GM18526 (cell line): ENCODE measurements around the gene FAM117B.

Experiments used
- POLR2A ChIP-seq: IDR thresholded peaks from 3 replicates; pipeline ENCODE4 v1.6.1; 2011; ENCODE audit not compliant: insufficient read length; ENCODE audit errors: extremely low read depth

The FAM117B gene

DNA sequence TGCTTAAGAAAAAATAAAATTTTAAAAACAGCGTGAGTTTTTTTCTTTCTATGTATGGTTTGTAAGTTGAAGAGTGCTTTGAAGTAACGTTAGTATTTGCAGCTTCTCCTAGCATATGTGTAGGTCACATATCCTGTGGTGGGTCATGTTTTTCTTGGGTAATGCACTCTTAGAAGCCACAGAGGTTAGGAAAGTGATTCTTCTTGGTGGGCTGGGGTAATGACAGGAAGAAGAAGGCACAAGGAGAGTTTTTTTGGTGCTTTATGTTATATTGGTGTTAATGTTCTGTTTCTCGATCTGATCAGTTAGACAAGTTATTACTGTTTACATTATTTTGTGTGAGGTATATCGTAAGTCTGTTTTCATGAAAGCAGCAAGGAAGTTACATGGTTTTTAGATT is 127.8 kb downstream of the FAM117B start:
- TF ChIP-seq POLR2A = no peak

DNA sequence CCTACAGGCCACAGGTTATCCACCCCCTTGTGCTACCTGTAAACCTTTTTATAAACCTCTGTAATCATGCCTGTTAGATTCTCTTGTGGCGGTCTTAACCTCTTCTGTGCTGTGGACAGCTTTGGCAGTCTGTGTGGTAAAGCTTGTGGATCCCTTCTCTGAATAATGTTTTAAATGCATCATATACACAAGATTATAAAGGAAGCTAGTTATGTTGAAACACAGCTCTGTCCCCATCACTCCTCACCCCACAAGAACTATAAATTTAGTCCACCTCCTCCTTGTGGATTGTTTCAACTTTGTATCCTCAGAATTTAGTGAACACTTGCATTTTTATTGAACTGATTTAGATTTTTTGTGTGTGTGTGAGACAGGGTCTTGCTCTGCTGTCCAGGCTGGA is 129.1 kb downstream of the FAM117B start:
- TF ChIP-seq POLR2A = no peak

DNA sequence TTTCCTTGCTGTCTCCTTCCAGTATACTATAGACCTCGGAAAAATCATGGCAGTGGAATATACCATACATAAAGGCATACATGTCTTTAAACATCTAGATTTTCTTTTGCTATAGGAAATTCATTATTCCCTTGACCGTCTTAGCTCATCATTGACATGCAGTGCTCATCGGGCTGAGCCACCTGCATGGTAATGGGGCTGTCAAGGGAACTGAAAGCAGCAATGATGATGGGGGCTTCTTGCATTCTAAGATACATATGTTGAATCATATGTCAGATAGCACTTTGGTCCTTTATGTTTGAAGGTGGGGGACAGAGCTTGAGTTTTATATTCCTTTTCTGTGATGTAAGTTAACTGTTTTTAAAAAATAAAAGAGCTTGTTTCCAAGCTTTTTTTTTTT is 130.2 kb downstream of the FAM117B start:
- TF ChIP-seq POLR2A = no peak

DNA sequence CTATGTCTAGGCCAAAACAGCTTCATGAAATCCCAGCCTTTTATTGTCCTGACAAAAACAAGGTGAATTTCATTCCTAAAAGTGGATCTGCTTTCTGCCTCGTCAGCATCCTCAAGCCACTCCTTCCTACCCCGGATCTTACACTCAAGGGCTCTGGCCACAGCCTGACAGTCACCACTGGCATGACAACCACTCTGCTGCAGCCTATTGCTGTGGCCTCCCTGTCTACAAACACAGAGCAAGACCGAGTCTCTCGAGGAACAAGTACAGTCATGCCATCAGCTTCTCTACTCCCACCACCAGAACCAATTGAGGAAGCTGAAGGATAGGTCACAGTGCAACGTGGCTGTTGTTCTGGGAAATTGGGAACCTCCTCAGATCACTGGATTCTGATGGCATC is 130.7 kb downstream of the FAM117B start:
- TF ChIP-seq POLR2A = no peak

DNA sequence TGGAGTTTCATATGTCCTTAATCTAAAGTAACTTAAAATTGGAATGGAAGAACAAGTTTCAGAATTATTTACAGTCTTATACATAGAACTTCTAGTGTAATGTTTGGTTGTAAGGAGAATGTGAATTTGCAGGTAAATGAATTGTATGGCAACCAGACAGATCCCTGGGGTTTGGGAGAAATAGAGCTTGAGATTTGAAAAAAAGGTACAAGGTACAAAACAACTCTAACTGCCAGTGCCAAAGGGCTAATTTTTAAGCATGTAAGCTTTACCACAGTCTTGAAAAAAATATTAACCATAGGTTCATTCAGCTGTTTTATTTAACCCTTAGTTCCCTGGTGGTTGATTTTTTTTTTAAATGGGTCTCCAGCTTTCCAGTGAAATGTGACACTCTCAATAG is 133.5 kb downstream of the FAM117B start:
- no peak for TF ChIP-seq POLR2A

DNA sequence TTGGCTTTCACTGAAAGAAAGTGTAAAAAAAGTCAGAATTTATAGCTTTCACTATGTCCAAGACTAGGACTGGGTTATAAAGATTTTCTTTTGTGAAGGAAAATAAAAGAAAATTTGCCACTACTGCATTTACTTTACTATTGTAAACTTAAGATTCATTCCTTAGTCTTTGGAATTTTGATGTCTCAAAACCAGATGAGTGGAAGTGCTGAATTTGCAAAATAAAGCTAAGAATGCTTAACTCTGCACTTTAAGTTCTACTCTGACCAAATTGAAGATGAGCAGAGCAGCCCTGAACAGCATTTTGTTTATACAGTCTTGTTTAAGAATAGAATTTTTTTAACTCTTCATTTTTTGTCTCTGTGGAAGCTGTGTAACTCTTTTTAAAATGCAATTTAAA is 134.4 kb downstream of the FAM117B start:
- no peak for TF ChIP-seq POLR2A

DNA sequence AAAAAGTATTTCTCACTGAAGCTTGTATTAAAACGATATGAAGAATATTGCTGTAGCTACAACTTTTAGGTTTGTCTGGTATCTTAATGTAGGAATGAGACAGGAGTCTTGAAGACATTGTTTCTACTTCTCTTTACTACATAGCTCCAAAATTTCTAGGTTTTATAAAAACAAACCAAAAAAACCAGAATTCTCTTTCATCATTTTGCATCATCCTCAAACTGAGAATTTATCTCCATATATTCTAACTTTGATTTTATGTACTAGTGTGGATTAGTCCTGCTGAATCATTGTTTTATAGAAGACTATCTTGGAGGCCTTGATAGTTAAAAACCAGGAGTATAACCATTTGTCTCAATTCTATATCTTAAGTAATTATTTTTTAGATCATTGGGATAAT is 136.6 kb downstream of the FAM117B start:
- TF ChIP-seq POLR2A = no peak

DNA sequence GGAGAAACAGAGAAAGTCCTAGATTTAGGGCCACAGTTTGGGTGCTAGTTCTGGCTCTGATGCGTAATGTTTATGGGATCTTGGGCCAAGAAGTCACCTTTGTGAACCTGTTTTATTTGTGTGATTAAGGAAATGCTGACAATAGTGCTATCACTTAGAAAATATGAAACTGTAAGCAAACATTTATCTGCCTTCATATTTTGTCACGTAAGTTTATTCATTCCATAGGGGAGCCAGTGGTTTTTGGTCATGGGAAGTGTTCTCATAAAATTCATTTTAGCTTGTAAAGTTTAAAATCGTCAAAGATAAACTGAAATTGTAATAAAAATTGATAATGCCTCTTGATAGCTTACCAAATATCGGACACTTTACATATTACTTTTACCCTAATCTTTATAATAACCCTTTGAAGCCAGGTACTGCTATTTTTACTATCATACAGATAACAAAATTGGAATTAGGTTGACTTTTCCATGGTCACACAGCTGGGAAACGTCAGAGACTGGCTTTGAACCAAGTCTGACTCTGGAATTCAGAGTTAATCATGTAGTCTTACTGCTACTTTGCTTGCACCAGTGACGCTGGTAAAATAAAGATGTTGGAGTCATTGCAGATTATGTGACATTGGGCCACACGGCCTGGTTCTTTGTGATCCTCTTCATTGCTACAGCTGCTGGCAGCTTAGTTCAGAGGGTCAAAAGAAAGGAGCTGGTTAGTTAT is 137.1 kb downstream of the FAM117B start:
- no peak for TF ChIP-seq POLR2A

DNA sequence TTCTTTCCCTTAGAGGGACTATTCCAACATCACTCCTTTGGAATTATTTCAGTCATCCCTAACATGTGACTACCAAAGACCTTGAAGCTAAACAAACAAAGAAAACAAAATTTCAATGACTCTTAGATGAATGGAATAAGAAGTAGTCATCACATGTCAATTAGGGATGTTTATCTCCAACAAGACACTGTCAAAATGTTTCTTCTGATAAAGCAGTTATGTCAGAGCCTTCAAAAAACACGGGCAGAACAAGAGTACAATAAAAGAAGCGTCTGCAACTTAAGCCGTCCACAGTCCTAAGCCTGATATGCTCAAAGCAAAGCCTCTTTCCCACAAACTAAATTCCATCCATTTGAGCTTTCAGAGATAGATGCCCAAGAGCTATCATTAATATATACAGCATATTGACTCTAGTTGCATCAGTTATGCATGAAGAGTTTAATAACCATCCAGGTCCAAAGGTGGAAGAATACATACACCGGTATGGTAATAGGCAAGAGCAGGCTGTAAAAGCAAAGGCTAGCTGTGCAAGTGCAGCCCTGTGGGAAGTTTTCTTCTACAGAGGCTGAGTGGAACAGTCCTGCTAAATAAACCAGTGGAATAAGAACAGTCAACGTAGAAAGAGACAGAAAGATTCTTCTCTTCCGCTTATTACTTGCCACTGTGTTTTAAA is 138.7 kb downstream of the FAM117B start:
- no peak for TF ChIP-seq POLR2A

DNA sequence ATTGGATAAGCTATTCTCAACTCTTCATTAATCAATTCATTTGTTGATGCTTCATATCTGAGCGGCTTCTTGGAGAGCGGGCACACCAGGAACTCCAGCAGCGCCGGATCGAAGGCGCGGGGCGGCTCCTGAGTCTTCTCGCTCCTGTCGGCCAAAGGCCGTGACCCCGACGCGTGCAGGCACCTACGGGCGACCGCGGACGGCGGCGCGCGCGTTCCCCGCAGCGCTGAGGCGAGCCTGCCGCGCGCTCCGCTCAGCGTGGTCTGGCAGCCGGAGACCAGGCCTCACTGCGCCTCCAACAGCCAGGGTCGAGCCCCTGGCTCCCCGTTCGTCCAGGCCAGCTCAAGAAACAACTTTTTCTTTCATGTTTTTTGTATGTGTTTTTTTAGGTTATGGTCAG is 139.3 kb downstream of the FAM117B start:
- TF ChIP-seq POLR2A = no peak

DNA sequence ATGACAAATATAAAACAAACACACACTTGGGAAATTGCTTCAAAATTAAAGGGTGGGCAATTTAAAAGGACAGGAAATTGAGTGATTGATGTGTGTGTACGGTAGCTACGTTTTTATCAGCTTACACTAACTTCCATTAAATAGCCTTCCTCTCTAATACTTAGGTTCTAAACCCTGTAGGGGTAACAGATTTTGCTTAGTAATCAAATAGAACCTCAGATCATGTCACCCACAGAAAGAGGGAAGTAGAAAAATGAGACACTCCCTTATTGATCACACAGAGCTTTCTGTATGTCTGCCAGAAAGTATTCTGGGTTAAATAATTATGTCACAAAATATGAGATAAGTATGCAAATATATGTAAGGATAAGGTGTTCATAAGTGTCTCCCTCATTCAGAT is 143.4 kb downstream of the FAM117B start:
- no peak for TF ChIP-seq POLR2A

DNA sequence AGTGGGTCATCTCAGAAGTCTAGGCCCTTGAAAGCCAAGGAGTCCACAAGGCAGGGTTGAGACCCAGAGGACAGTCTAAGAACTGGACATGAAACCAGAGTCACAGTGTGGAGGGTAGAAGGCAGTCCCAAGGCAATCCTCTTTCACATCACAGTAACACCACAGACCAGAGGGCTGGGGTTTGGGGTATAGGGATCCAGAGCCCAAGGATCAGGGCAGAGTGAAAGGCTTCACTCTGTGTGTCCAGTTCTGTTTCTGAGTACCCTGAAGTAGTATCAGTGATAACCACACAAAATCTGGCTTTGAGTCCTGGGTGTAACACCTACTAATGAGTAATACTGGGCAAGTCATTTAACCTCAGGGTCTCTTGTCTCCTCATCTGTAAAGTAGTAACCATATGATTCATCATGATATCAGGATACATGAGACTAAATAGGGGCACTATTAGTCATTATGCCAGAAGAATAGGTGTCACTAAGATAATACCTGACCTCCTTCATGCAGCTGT is 145.8 kb downstream of the FAM117B start:
- no peak for TF ChIP-seq POLR2A

DNA sequence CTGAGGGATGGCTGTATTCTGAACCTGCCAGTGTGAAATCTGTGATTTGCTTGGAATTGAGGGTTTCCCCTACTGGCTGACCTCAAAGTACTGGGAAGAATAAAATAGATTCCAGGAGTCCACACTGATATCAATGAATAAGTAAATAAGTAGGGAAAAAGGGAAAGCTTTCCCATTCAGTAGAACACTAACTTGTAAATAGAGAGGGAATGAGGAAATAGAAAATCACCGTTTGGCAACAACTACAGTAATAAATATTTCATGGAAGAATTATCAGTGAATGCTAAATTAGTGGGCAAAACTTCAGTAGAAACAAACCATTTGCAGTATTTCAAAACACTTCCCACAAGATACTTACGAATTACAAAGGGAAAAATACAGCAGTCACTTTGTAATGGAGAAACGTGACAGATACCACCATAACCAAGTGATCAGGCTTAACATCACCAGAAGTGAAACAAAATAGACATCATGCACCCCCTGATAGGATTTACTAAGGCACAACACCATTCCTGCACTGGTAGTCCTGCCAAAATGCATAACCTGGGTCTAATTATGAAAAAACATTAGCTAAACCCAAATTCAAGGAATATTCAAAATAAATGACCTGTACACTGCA is 148.3 kb downstream of the FAM117B start:
- TF ChIP-seq POLR2A = no peak

DNA sequence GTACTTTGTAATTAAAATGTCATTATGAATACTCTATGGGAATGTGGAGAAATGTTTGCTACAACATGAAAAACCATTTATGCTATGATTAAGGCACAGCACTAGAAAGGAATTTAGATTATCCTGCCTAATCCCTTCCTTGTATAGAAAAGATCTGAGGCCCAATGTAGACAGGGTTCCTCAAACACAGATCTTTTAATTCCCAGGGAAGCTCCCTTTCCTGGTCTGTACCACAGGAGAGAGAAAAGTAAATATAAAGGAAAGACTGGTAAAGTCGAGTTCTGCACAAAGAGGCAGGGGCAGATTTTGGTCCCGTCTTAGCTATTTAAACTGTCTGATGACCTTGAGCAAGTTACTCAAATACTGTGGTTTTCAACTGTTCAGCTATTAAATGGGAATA is 152.1 kb downstream of the FAM117B start:
- no peak for TF ChIP-seq POLR2A

DNA sequence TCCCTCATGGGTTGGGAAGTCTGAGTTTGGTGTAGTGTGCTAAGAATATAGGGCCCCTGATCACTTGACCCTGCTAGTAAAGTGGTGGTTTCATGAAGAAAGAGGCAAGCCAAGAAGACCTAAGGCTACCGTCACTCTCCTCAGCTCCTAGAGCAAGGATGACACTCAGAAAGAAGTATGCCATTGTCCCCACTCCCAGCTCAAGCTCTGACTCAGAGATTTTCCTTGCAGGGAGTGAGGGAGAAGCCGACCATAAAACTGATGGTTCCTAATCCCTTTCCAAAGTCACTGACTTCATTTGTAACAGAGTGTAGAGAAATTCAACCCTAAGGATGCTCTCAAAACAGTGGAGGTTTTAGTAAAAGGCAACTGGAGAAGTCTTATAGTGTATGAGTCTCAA is 155.9 kb downstream of the FAM117B start:
- TF ChIP-seq POLR2A = no peak

DNA sequence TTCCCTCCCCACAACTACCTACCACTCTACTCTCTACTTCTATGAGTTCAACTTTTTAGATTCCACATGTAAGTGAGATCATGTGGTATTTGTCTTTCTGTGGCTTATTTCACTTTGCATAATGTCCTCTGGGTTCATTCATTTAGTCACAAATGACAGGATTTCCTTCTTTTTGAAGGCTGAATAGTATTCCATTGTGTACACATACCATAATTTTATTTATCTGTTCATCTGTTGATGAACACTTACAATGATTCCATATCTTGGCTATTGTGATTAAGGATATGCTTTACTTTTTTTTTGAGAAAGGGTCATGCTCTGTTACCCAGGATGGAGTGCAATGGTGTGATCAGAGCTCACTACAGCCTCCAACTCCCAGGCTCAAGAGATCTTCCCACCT is 163.2 kb downstream of the FAM117B start:
- TF ChIP-seq POLR2A = no peak

DNA sequence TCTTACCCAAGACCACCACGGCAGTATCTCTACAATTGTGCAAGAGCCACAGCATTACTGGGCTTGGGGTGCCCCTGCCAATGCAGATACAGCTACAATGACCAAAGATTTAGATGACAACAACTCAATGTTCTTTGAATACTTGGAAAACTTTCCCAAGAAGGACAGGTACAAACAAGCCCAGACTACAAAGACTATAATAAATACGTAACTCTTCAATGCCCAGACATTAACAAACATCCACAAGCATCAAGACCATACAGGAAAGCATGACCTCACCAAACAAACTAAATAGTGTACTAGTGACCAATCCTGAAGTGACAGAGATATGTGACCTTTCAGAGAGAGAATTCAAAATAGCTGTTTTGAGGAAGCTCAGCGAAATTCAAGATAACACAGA is 174.0 kb downstream of the FAM117B start:
- no peak for TF ChIP-seq POLR2A

DNA sequence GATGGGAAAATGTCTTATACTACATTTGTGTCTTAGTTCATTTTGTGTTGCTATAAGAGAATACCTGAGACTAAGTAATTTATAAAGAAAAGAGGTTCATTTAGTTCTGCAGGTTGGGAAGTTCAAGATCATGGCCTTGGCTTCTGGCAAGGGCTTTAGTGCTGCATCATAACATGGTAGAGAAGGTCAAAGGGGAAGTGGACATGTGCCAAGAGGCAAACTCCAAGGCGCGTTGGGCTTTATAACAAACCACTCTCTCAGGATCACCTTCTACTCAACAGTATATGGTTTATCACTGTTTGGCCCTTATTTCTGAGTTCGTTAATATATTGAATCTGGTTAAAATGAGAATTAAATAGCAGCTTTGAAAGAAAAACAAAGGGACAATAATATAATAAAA is 178.6 kb downstream of the FAM117B start:
- no peak for TF ChIP-seq POLR2A
